DND-41 (cell line): ENCODE measurements around the gene DMRT1.

Source experiments
- ATAC-seq: fragments of 200-7000 bp; cut with Tn5 transposase; 3 replicates; pipeline ENCODE4 v1.9.1; 2021; ENCODE audit warnings: low read depth; ENCODE audit not compliant: insufficient read depth
- DNase-seq: peaks from one replicate; pipeline ENCODE4 v3.0.0-alpha.2; 2020
- H2AFZ ChIP-seq: 2 replicates; pipeline ENCODE4 v1.6.0; 2012; ENCODE audit warnings: low read depth, low read length
- H3K27ac ChIP-seq: 2 replicates; pipeline ENCODE4 v1.5.1; 2012; ENCODE audit warnings: low read length, inconsistent platforms
- H3K27me3 ChIP-seq: fragments of 200-600 bp; sonication (generic); 2 replicates; pipeline ENCODE4 v1.6.0; 2012; ENCODE audit warnings: low read length, mild to moderate bottlenecking, inconsistent platforms; ENCODE audit not compliant: insufficient read depth, poor library complexity
- H3K36me3 ChIP-seq: 2 replicates; pipeline ENCODE4 v1.5.1; 2012; ENCODE audit warnings: low read length, inconsistent platforms; ENCODE audit not compliant: insufficient read depth
- H3K4me1 ChIP-seq: 2 replicates; pipeline ENCODE4 v1.5.1; 2012; ENCODE audit warnings: mild to moderate bottlenecking, low read length; ENCODE audit not compliant: insufficient read depth
- H3K4me2 ChIP-seq: 2 replicates; pipeline ENCODE4 v1.6.0; 2012; ENCODE audit warnings: mild to moderate bottlenecking, moderate library complexity, low read length, inconsistent platforms; ENCODE audit not compliant: insufficient read depth
- H3K4me3 ChIP-seq, 2 experiments: fragments of 200-600 bp in 1 of 2; shearing (Covaris generic) in 1 of 2; 2 replicates each; pipeline ENCODE4 v1.5.1; 2012 to 2016; ENCODE audit warnings: inconsistent platforms in 2 of 2, low read length in 2 of 2, mild to moderate bottlenecking in 2 of 2, low read depth in 1 of 2, moderate library complexity in 1 of 2
- H3K79me2 ChIP-seq: 2 replicates; pipeline ENCODE4 v1.6.0; 2012; ENCODE audit warnings: low read length, inconsistent platforms; ENCODE audit not compliant: insufficient read depth
- H3K9ac ChIP-seq: 2 replicates; pipeline ENCODE4 v1.6.0; 2012; ENCODE audit warnings: low read depth, mild to moderate bottlenecking, inconsistent platforms, low read length, moderate library complexity
- H3K9me3 ChIP-seq: 2 replicates; pipeline ENCODE4 v1.5.1; 2012; ENCODE audit warnings: low read length, moderate library complexity, mild to moderate bottlenecking, inconsistent platforms; ENCODE audit not compliant: insufficient read depth, severe bottlenecking
- H4K20me1 ChIP-seq: 2 replicates; pipeline ENCODE4 v1.6.0; 2012; ENCODE audit warnings: low read length; ENCODE audit not compliant: insufficient read depth
- EZH2 ChIP-seq: IDR thresholded peaks from 3 replicates; pipeline ENCODE4 v1.6.1; 2012; ENCODE audit warnings: borderline replicate concordance, low read depth, mild to moderate bottlenecking, moderate library complexity, low read length, inconsistent platforms; ENCODE audit not compliant: severe bottlenecking
- TF ChIP-seq, protein P1 (sequence below): IDR thresholded peaks from 2 replicates; pipeline ENCODE4 v1.5.1; 2012; ENCODE audit warnings: borderline replicate concordance, low read length, moderate library complexity, mild to moderate bottlenecking; ENCODE audit not compliant: poor library complexity, severe bottlenecking; ENCODE audit errors: extremely low read depth

Gene DMRT1

DNA sequence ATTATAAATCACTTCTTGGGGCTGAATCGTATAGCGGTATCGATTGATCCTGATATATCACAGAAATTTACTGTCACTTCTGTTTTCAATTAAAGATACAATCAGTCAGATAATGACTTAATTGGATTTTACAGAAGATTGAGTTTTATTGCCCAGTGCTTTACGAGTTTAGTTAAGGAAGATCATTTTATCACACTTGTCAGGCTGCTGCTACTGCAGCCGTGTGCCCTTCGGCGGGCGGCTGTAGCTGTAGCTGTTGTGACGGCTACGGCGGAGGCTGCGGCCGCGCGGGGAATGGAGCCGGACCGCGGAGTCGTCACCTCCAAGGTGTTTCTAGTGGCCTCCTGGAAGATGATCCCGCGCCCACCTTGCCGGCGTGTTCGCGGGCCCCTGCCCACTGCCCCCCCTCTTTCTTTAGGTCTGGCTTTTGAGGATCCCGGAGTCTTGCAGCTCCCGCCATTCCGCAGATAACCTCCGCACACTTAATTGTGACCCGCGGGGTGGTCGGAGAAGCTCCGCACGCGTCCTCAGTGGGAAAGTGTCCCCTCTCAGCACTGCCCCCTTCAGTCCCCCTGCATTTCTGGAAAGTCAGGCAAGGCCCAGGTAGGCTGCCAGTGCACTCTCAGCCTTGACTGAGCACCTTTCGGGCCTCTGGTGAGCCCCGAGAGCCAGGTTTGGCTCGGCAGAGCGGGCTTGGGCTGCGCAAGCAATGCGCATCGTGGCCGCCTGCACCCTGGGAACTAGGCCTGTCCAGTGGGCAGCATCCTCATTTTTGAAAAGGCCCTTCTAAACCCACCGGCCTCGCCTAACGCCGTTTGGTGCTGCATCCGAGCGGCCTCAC is 128.0 kb downstream of the DMRT1 start:
- H3K4me3 ChIP-seq, result no peak overlapping the region
- no peaks in the 10 kb centered on the region for H3K79me2 ChIP-seq
- H3K36me3 ChIP-seq, result no peaks in the 10 kb centered on the region
- no peak for TF ChIP-seq EZH2
- TF ChIP-seq, protein P1, sequence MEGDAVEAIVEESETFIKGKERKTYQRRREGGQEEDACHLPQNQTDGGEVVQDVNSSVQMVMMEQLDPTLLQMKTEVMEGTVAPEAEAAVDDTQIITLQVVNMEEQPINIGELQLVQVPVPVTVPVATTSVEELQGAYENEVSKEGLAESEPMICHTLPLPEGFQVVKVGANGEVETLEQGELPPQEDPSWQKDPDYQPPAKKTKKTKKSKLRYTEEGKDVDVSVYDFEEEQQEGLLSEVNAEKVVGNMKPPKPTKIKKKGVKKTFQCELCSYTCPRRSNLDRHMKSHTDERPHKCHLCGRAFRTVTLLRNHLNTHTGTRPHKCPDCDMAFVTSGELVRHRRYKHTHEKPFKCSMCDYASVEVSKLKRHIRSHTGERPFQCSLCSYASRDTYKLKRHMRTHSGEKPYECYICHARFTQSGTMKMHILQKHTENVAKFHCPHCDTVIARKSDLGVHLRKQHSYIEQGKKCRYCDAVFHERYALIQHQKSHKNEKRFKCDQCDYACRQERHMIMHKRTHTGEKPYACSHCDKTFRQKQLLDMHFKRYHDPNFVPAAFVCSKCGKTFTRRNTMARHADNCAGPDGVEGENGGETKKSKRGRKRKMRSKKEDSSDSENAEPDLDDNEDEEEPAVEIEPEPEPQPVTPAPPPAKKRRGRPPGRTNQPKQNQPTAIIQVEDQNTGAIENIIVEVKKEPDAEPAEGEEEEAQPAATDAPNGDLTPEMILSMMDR, result no peak
- no peaks in the 10 kb centered on the region for H3K4me1 ChIP-seq
- no peak overlapping the region for H2AFZ ChIP-seq
- H3K27ac ChIP-seq, result no peak overlapping the region
- no peaks in the 10 kb centered on the region for H4K20me1 ChIP-seq
- peaks cover 14% of the 10 kb centered on the region for H3K27me3 ChIP-seq
- DNase-seq, result no peak
- no peak overlapping the region for H3K9ac ChIP-seq
- ATAC-seq, result no peak
- no peak overlapping the region for H3K4me2 ChIP-seq
- no peaks in the 10 kb centered on the region for H3K9me3 ChIP-seq

DNA sequence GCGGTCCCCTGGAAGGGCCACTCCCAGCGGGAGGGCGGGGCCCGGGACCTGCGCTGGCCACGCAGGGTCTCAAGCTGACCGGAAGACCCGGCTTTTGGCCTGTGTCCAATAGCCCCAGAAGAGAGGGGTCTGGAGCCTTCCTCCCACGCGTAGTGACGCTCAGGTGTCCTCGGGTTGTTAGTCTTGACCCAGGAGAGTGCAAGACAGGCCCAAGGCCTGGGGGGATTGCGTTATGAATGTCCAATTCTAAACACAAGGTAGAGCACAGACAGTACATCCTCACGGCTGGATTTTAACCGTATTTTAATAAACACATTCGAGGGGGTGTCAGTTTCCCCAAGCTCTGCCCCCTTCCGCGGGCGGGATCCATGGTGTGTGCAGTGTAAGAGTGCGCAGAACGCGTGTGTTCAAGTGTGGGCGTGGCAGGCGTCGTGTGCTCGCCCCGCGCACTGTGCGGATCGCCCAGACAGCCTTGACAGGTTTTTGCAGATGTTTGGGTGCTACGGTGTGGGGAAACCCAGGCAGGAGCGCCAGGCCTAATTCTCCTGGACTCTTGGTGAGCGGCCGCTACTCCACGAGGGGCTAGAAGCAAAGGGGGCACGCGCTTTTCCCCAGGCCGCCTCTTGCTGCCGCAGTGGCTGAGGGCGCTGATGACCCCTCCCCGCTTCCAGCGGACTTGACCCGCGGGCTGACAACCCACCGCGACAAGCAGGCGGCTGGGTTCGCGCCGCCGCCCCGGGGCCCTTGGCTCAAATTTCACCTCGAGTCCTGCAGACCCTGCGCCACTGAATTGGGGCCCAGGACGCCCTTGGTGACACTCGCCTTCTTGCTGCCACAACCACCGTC is 128.9 kb downstream of the DMRT1 start:
- TF ChIP-seq, protein P1, result no peak
- TF ChIP-seq EZH2, result no peak
- no peaks in the 10 kb centered on the region for H3K4me1 ChIP-seq
- H2AFZ ChIP-seq, result no peak overlapping the region
- ATAC-seq (no peak), DNase-seq (no peak)
- no peaks in the 10 kb centered on the region for H3K79me2 ChIP-seq
- H3K27me3 ChIP-seq, result peaks cover 12% of the 10 kb centered on the region
- no peak overlapping the region for H3K4me2 ChIP-seq
- no peaks in the 10 kb centered on the region for H3K36me3 ChIP-seq
- no peak overlapping the region for H3K27ac ChIP-seq
- no peak overlapping the region for H3K9ac ChIP-seq
- H4K20me1 ChIP-seq, result no peaks in the 10 kb centered on the region
- H3K9me3 ChIP-seq, result no peaks in the 10 kb centered on the region
- no peak overlapping the region for H3K4me3 ChIP-seq

DNA sequence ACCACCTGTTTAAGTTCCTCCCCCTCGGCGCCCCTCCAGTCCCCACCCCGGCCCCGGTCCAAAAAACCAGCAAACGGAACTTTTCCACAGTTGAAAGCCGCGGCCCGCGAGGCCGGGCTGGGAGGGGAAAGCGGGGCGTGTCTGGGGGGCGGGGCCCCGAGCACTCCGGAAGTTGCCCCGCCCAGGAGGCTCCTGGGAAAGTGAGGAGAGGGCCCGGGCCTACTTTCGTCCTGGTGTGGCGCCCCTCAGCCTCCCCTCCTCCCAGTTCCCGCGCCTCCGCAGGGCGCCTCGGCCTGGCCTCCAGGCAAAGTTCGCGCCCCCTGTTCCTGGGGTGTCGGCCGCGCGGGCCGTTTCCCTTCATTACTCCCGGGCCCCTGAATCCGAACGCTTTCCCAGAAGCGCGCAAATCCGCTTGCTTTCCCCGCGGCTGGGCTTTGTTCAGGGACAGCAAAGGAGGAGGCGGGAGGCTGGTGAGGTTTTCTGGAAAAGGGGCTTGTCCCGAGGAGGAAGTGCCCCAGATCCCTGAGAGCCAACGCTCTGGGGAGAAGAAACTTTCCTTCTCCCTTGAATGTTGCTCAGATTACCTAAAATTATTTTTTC is 130.5 kb downstream of the DMRT1 start:
- no peak overlapping the region for H3K4me2 ChIP-seq
- H2AFZ ChIP-seq, result no peak overlapping the region
- H3K79me2 ChIP-seq, result no peaks in the 10 kb centered on the region
- peaks cover 2% of the 10 kb centered on the region for H3K27me3 ChIP-seq
- no peak for ATAC-seq
- no peak overlapping the region for H3K4me3 ChIP-seq
- H4K20me1 ChIP-seq, result no peaks in the 10 kb centered on the region
- no peak overlapping the region for H3K27ac ChIP-seq
- H3K36me3 ChIP-seq, result no peaks in the 10 kb centered on the region
- no peak for DNase-seq
- H3K9ac ChIP-seq, result no peak overlapping the region
- TF ChIP-seq, protein P1, result no peak
- TF ChIP-seq EZH2, result no peak
- no peaks in the 10 kb centered on the region for H3K4me1 ChIP-seq
- H3K9me3 ChIP-seq, result no peaks in the 10 kb centered on the region
